Esophagus squamous epithelium (tissue), 5 donors: ENCODE data around the gene MOB2. TPM values are rescaled to one million over a fixed set of nuclear protein-coding genes. Genes with fewer than 3 reads are reported as not detected.

ENCODE experiments used
- DNase-seq: peaks from one replicate; lab custom pipeline; 2025; lab: John Stamatoyannopoulos, UW
- H3K27ac ChIP-seq, 4 donors: fragments of 200-600 bp; sonication (generic); one replicate each; pipeline ENCODE4 v1.5.1; 2016 to 2019; ENCODE audit warnings: mild to moderate bottlenecking in 1 of 4
- H3K27me3 ChIP-seq, 4 donors: fragments of 200-600 bp; sonication (generic); 1 replicate in 3 of 4; 2 replicates in 1 of 4; pipeline versions ENCODE4 v1.5.1 to v1.6.0; 2017 to 2021; ENCODE audit warnings: antibody characterized with exemption in 1 of 4
- H3K36me3 ChIP-seq, 3 donors: fragments of 200-600 bp; sonication (generic); one replicate each; pipeline ENCODE4 v1.5.1; 2016 to 2019
- H3K4me1 ChIP-seq, 3 donors: fragments of 200-600 bp; sonication (generic); one replicate each; pipeline ENCODE4 v1.5.1; 2017 to 2019
- H3K4me3 ChIP-seq, 4 donors: fragments of 200-600 bp; sonication (generic); 1 replicate in 3 of 4; 2 replicates in 1 of 4; pipeline ENCODE4 v1.5.1; 2016 to 2019; ENCODE audit warnings: mild to moderate bottlenecking in 2 of 4, moderate library complexity in 1 of 4
- H3K9me3 ChIP-seq, 3 donors: fragments of 200-600 bp; sonication (generic); one replicate each; pipeline ENCODE4 v1.5.1; 2016 to 2019
- CTCF ChIP-seq, 6 experiments: fragments of 450-650 bp in 4 of 6; fragments of 200-600 bp in 2 of 6; sonication (generic) in 2 of 6; IDR thresholded peaks; one replicate each; pipeline ENCODE4 v1.5.1; 2016 to 2019; ENCODE audit warnings: antibody characterized with exemption in 6 of 6, mild to moderate bottlenecking in 4 of 6, moderate library complexity in 4 of 6
- POLR2A ChIP-seq, 4 donors: fragments of 450-650 bp; IDR thresholded peaks; one replicate each; pipeline ENCODE4 v1.6.1; 2017; ENCODE audit warnings: antibody characterized with exemption in 4 of 4, mild to moderate bottlenecking in 4 of 4, moderate library complexity in 3 of 4
- WGBS, 2 donors: methylation state at CpG; one replicate each; pipeline ENCODE4 v1.1.5; 2018; 5-methylcytosine and 5-hydroxymethylcytosine counted together
- intact Hi-C: fragments of 100-400 bp; cut with DNase I; formaldehyde crosslinking; loops from one replicate; pipeline ENCODE4 v1.15.0; 2022
- total RNA-seq, 4 donors: library from RNA; depleted of rRNA; stranded (reverse); fragments of >200 nt; gene quantifications; one replicate each; pipeline ENCODE4 v1.1.0, GENCODE V29; 2016
- donor health status: DM: yes; HTN: yes; CAD: no.

MOB2 gene
- total RNA-seq, 4 donors from 2014 or later: 21.5 to 45.0 (median 30.1) TPM

- peak overlapping the region in 3 of 4 donors; percentile 78 to 89 (median 85) for H3K27ac ChIP-seq
- H3K4me3 ChIP-seq: no peak overlapping the region
- no peak for TF ChIP-seq CTCF (IDR thresholded peaks at IDR 0.05)
- no peak for TF ChIP-seq POLR2A (IDR thresholded peaks at IDR 0.05)
- no peaks in the 10 kb centered on the region for H3K27me3 ChIP-seq
- WGBS, 2 donors: 37 to 63% methylated on average over 2 to 8 of the region's 9 CpGs
- intact Hi-C loops: no loop called here
- H3K9me3 ChIP-seq: no peaks in the 10 kb centered on the region
- DNase-seq: no peak
- peaks cover 0 to 53% (median 33%) of the 10 kb centered on the region in 3 donors for H3K4me1 ChIP-seq
- H3K36me3 ChIP-seq: peaks cover 0 to 89% (median 8%) of the 10 kb centered on the region in 3 donors
Observed at GRCh38 chr11:1478544-1478943, 8.0 kb downstream of the MOB2 start.

DNA sequence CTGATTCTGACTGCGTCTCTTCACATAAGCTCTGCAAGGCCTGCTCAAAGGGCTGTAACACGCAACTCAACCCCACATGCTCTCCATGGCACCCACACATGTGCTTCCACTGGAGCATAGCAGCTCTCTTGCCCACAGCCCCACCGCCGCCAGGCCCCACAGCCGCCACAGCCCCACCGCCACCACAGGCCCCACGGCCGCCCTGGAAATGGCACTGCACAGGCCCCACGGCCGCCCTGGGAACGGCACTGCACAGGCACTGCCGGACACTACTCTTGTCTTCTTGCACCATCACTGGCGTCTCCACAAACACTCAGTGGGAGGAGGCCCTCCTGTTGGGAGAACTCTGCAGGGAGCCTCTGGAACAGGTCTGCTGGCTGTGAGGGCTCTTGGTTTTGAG lies 8.6 kb downstream of the MOB2 start:
- DNase-seq: no peak
- TF ChIP-seq CTCF (IDR thresholded peaks at IDR 0.05) (no peak), POLR2A (IDR thresholded peaks at IDR 0.05) (no peak)
- Histone ChIP-seq H3K27ac (peak overlapping the region in 1 of 4 donors; percentile 21), H3K36me3 (peaks cover 0 to 94% (median 8%) of the 10 kb centered on the region in 3 donors), H3K27me3 (no peaks in the 10 kb centered on the region), H3K4me3 (no peak overlapping the region), H3K9me3 (no peaks in the 10 kb centered on the region), H3K4me1 (peaks cover 0 to 47% (median 27%) of the 10 kb centered on the region in 3 donors)
- intact Hi-C loops: no loop called here
- WGBS, 2 donors: 93 to 96% methylated on average over 4 to 9 of the region's 13 CpGs

DNA sequence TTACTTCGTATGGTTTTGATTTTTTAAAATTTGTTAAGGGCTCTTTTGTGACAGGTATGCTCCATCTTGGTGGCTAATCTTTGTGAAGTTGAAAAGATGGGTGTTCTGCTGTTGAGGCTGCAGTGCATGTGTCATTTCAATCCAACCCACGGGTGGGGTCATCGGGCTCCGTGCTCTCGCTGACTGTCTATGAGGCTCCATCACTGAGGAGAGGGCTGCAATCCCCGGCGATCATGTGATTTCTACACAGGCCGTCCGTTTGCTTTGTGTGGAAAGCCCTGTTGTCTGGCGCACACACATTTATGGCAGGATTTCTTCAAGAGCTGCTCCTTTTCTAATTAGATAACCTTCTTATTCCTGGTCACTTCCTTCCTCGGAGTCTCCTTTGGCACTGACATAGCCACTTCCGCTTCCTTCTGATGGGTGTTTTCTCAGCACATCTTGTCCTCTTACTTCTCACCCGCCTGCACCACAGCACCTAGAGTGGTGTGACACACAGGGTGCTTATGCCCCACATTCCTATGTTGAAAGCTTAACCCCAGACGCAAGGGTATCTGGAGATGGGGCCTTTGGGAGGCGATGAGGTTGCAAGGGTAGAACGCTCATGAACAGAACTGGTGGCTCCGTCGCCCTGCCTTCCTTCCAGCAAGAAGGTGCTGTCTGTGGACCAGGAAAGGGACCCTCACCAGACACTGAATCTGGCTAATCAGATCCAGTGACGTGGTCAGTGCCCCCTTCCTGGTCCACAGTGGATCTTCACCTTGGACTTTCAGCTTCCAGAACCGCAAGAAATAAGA lies 9.4 kb downstream of the MOB2 start:
- DNase-seq: no peak
- peaks cover 0 to 44% (median 19%) of the 10 kb centered on the region in 3 donors for H3K4me1 ChIP-seq
- 76 to 86% methylated on average over 13 to 15 of the region's 20 CpGs for WGBS, 2 donors
- intact Hi-C loops: no loop called here
- H3K4me3 ChIP-seq: no peak overlapping the region
- H3K27me3 ChIP-seq: no peaks in the 10 kb centered on the region
- H3K36me3 ChIP-seq: peaks cover 0 to 96% (median 8%) of the 10 kb centered on the region in 3 donors
- TF ChIP-seq POLR2A (IDR thresholded peaks at IDR 0.05): no peak
- no peak for TF ChIP-seq CTCF (IDR thresholded peaks at IDR 0.05)
- H3K9me3 ChIP-seq: no peaks in the 10 kb centered on the region
- peak overlapping the region in 1 of 4 donors; percentile 21 for H3K27ac ChIP-seq

GRCh38 chr11:1475841-1476240 lies 10.7 kb downstream of the MOB2 start:
- H3K27me3 ChIP-seq: no peaks in the 10 kb centered on the region
- H3K4me3 ChIP-seq: no peak overlapping the region
- H3K4me1 ChIP-seq: peaks cover 0 to 33% (median 9%) of the 10 kb centered on the region in 3 donors
- H3K27ac ChIP-seq: no peak overlapping the region
- DNase-seq: no peak
- WGBS, 2 donors: 83 to 93% methylated on average over 12 of the region's 12 CpGs
- H3K36me3 ChIP-seq: peaks cover 8 to 100% (median 16%) of the 10 kb centered on the region in 3 donors
- intact Hi-C loops: no loop called here
- no peaks in the 10 kb centered on the region for H3K9me3 ChIP-seq
- TF ChIP-seq CTCF (IDR thresholded peaks at IDR 0.05): no peak
- no peak for TF ChIP-seq POLR2A (IDR thresholded peaks at IDR 0.05)

- 91 to 95% methylated on average over 12 to 16 of the region's 22 CpGs for WGBS, 2 donors
- intact Hi-C loops: no loop called here
- TF ChIP-seq POLR2A (IDR thresholded peaks at IDR 0.05) (no peak), CTCF (IDR thresholded peaks at IDR 0.05) (no peak)
- peaks cover 0 to 13% (median 0%) of the 10 kb centered on the region in 3 donors for H3K4me1 ChIP-seq
- no peak overlapping the region for H3K27ac ChIP-seq
- DNase-seq: no peak
- H3K27me3 ChIP-seq: no peaks in the 10 kb centered on the region
- no peak overlapping the region for H3K4me3 ChIP-seq
- peaks cover 25 to 100% (median 30%) of the 10 kb centered on the region in 3 donors for H3K36me3 ChIP-seq
- H3K9me3 ChIP-seq: no peaks in the 10 kb centered on the region
Observed at GRCh38 chr11:1473786-1474185, 12.8 kb downstream of the MOB2 start.
